H9 (cell line): ENCODE measurements around the gene SCN5A. TPM values are rescaled to one million over a fixed set of nuclear protein-coding genes. Genes with fewer than 3 reads are reported as not detected.

Source experiments
- DNase-seq: peaks from one replicate; pipeline ENCODE4 v3.0.0-alpha.2; 2017
- H2AFZ ChIP-seq: one replicate; pipeline ENCODE4 v1.6.1; 2013; ENCODE audit warnings: mild to moderate bottlenecking, low read length, control low read depth, moderate library complexity
- H2AK5ac ChIP-seq: 2 replicates; pipeline ENCODE4 v1.6.1; 2013; ENCODE audit warnings: low read length, control low read depth, mixed read lengths; ENCODE audit not compliant: insufficient read length
- H2BK120ac ChIP-seq: one replicate; pipeline ENCODE4 v1.6.1; 2013; ENCODE audit warnings: low read depth, mild to moderate bottlenecking, low read length, control low read depth, inconsistent platforms; ENCODE audit not compliant: poor library complexity, severe bottlenecking
- H2BK12ac ChIP-seq: 2 replicates; pipeline ENCODE4 v1.6.1; 2013; ENCODE audit warnings: low read length, control low read depth, mixed read lengths, low read depth; ENCODE audit not compliant: insufficient read length
- H2BK15ac ChIP-seq: 2 replicates; pipeline ENCODE4 v1.6.1; 2013; ENCODE audit warnings: low read depth, low read length, control low read depth
- H2BK20ac ChIP-seq: one replicate; pipeline ENCODE4 v1.6.1; 2013; ENCODE audit warnings: low read depth, mild to moderate bottlenecking, low read length, control low read depth, inconsistent platforms; ENCODE audit not compliant: poor library complexity, severe bottlenecking
- H2BK5ac ChIP-seq: 2 replicates; pipeline ENCODE4 v1.6.1; 2013; ENCODE audit warnings: low read length, control low read depth, mixed read lengths; ENCODE audit not compliant: insufficient read length
- H3K14ac ChIP-seq: 2 replicates; pipeline ENCODE4 v1.6.1; 2013; ENCODE audit warnings: low read length, control low read depth; ENCODE audit not compliant: insufficient read depth
- H3K18ac ChIP-seq: 2 replicates; pipeline ENCODE4 v1.6.1; 2013; ENCODE audit warnings: low read depth, mild to moderate bottlenecking, mixed read lengths, low read length, control low read depth; ENCODE audit not compliant: insufficient read length
- H3K23ac ChIP-seq: 2 replicates; pipeline ENCODE4 v1.6.1; 2013; ENCODE audit warnings: low read length, control low read depth, mixed read lengths, low read depth; ENCODE audit not compliant: insufficient read length
- H3K23me2 ChIP-seq: 2 replicates; pipeline ENCODE4 v1.6.1; 2013; ENCODE audit warnings: low read depth, mild to moderate bottlenecking, mixed read lengths, low read length, control low read depth; ENCODE audit not compliant: insufficient read length, poor library complexity, severe bottlenecking
- H3K27ac ChIP-seq: 2 replicates; pipeline ENCODE4 v1.5.1; 2013; ENCODE audit warnings: low read length, control low read depth, mixed read lengths, low read depth; ENCODE audit not compliant: insufficient read length
- H3K27me3 ChIP-seq: 2 replicates; pipeline ENCODE4 v1.6.1; 2013; ENCODE audit warnings: low read length, control low read depth, inconsistent platforms; ENCODE audit not compliant: insufficient read depth
- H3K4ac ChIP-seq: 2 replicates; pipeline ENCODE4 v1.6.1; 2013; ENCODE audit warnings: low read depth, mild to moderate bottlenecking, control low read depth, inconsistent platforms, low read length, moderate library complexity
- H3K4me1 ChIP-seq: 2 replicates; pipeline ENCODE4 v1.6.1; 2013; ENCODE audit warnings: low read length, control low read depth, inconsistent platforms; ENCODE audit not compliant: insufficient read depth
- H3K4me2 ChIP-seq: 2 replicates; pipeline ENCODE4 v1.6.1; 2013; ENCODE audit warnings: low read length, control low read depth, mixed read lengths; ENCODE audit not compliant: insufficient read length, insufficient read depth
- H3K56ac ChIP-seq: 2 replicates; pipeline ENCODE4 v1.6.1; 2013; ENCODE audit warnings: low read depth, mild to moderate bottlenecking, mixed read lengths, low read length, control low read depth; ENCODE audit not compliant: insufficient read length
- H3K79me1 ChIP-seq: 2 replicates; pipeline ENCODE4 v1.6.1; 2013; ENCODE audit warnings: low read depth, mild to moderate bottlenecking, moderate library complexity, low read length, control low read depth, inconsistent platforms; ENCODE audit not compliant: insufficient read depth, poor library complexity, severe bottlenecking
- H3K79me2 ChIP-seq: 2 replicates; pipeline ENCODE4 v1.6.1; 2013; ENCODE audit warnings: low read length, control low read depth, inconsistent platforms; ENCODE audit not compliant: insufficient read depth
- H3K9ac ChIP-seq: 2 replicates; pipeline ENCODE4 v1.6.1; 2013; ENCODE audit warnings: low read length, control low read depth, mixed read lengths; ENCODE audit not compliant: insufficient read length; ENCODE audit errors: extremely low read depth
- H3K9me3 ChIP-seq: one replicate; pipeline ENCODE4 v1.6.1; 2013; ENCODE audit warnings: low read depth, low read length, inconsistent platforms; ENCODE audit not compliant: control insufficient read depth
- H3T11ph ChIP-seq: one replicate; pipeline ENCODE4 v1.6.1; 2013; ENCODE audit warnings: mild to moderate bottlenecking, low read length, control low read depth, inconsistent platforms
- H4K20me1 ChIP-seq: one replicate; pipeline ENCODE4 v1.6.1; 2013; ENCODE audit not compliant: control insufficient read depth, insufficient read length, insufficient read depth
- H4K5ac ChIP-seq: 2 replicates; pipeline ENCODE4 v1.6.1; 2013; ENCODE audit warnings: low read depth, mild to moderate bottlenecking, mixed read lengths, low read length, control low read depth; ENCODE audit not compliant: insufficient read length
- H4K8ac ChIP-seq: replicated peaks from 2 replicates; pipeline ENCODE4 v1.6.1; 2013; ENCODE audit warnings: low read length, control low read depth, mixed read lengths, low read depth; ENCODE audit not compliant: insufficient read length
- H4K91ac ChIP-seq: 2 replicates; pipeline ENCODE4 v1.6.1; 2013; ENCODE audit warnings: low read depth, mild to moderate bottlenecking, moderate library complexity, mixed read lengths, low read length, control low read depth; ENCODE audit not compliant: insufficient read length
- H3K27ac Mint-ChIP-seq, 3 experiments: 2 replicates in 2 of 3; 3 replicates in 1 of 3; pipeline ENCODE4 v1.8.0; 2020 to 2021; ENCODE audit warnings: mixed read lengths in 3 of 3, mild to moderate bottlenecking in 1 of 3, moderate library complexity in 1 of 3
- H3K27me3 Mint-ChIP-seq: 2 replicates; pipeline ENCODE4 v1.8.0; 2021; ENCODE audit warnings: low read depth, mild to moderate bottlenecking, moderate library complexity, mixed read lengths
- H3K36me3 Mint-ChIP-seq, 3 experiments: 2 replicates in 2 of 3; 3 replicates in 1 of 3; pipeline ENCODE4 v1.8.0; 2020 to 2021; ENCODE audit warnings: low read depth in 3 of 3, mixed read lengths in 3 of 3; ENCODE audit not compliant: insufficient read depth in 1 of 3
- H3K4me1 Mint-ChIP-seq, 2 experiments: 2 replicates each; pipeline ENCODE4 v1.8.0; 2020; ENCODE audit warnings: mixed read lengths in 2 of 2
- H3K4me3 Mint-ChIP-seq, 2 experiments: 2 replicates in 1 of 2; 3 replicates in 1 of 2; pipeline ENCODE4 v1.8.0; 2020 to 2021; ENCODE audit warnings: mild to moderate bottlenecking in 2 of 2, mixed read lengths in 2 of 2, moderate library complexity in 1 of 2
- H3K9me3 Mint-ChIP-seq, 2 experiments: 2 replicates in 1 of 2; 3 replicates in 1 of 2; pipeline ENCODE4 v1.8.0; 2020; ENCODE audit warnings: mild to moderate bottlenecking in 2 of 2, mixed read lengths in 2 of 2, moderate library complexity in 1 of 2
- CTCF ChIP-seq: fragments of 200-600 bp; sonication (generic); conservative IDR thresholded peaks from 3 replicates; pipeline ENCODE4 v1.8.0; 2021; ENCODE audit warnings: antibody characterized with exemption, mild to moderate bottlenecking
- WGBS: extraction: QIAGEN DNeasy Blood & Tissue Kit; methylation state at CpG from one replicate; pipeline ENCODE4 v1.1.7; 2013; ENCODE audit warnings: missing lambda C conversion rate, low lambda C conversion rate, mixed read lengths; ENCODE audit not compliant: insufficient read length; ENCODE audit errors: extremely low coverage; 5-methylcytosine and 5-hydroxymethylcytosine counted together
- total RNA-seq: library from RNA; stranded (reverse); gene quantifications from 2 replicates; pipeline ENCODE4 v1.2.1, GENCODE V29; 2021

SCN5A gene
- total RNA-seq, 1 experiment from 2014 or later, result 6.5 TPM

- no peaks in the 10 kb centered on the region for H3K79me2 ChIP-seq
- H2AFZ ChIP-seq, result no peak overlapping the region
- no peak overlapping the region for H4K91ac ChIP-seq
- no peak overlapping the region for H2BK5ac ChIP-seq
- H3K4me3 Mint-ChIP-seq, result no peak overlapping the region
- peaks cover 5% of the 10 kb centered on the region; the same call in 1 of the 2 replicates for H3K4me1 ChIP-seq
- H3K4ac ChIP-seq, result no peak overlapping the region
- WGBS, result no CpG with 5 or more reads among the region's 5 CpGs
- H3K36me3 Mint-ChIP-seq, result peaks cover 20 to 48% (median 26%) of the 10 kb centered on the region in 3 experiments
- no peak overlapping the region for H2BK15ac ChIP-seq
- no peaks in the 10 kb centered on the region for H3K23me2 ChIP-seq
- no peaks in the 10 kb centered on the region for H3K27me3 ChIP-seq
- no peak overlapping the region for H4K8ac ChIP-seq
- H3K56ac ChIP-seq, result no peak overlapping the region
- no peak overlapping the region for H2AK5ac ChIP-seq
- no peak overlapping the region for H3K18ac ChIP-seq
- no peak overlapping the region for H4K5ac ChIP-seq
- H3K27ac Mint-ChIP-seq, result no peak overlapping the region; a peak in 1 of 7 replicates
- no peak overlapping the region for H3K9ac ChIP-seq
- H4K20me1 ChIP-seq, result no peaks in the 10 kb centered on the region
- no peak overlapping the region for H3K27ac ChIP-seq
- no peaks in the 10 kb centered on the region for H3K9me3 ChIP-seq
- H2BK120ac ChIP-seq, result no peak overlapping the region
- no peak overlapping the region for H3K4me2 ChIP-seq
- no peaks in the 10 kb centered on the region for H3K79me1 ChIP-seq
- H2BK20ac ChIP-seq, result no peak overlapping the region
- H3K4me1 Mint-ChIP-seq, result peaks cover 21 to 22% of the 10 kb centered on the region in 2 experiments
- H3K14ac ChIP-seq, result no peak overlapping the region
- H3T11ph ChIP-seq, result no peak overlapping the region
- H3K23ac ChIP-seq, result no peak overlapping the region
- H2BK12ac ChIP-seq, result no peak overlapping the region
- TF ChIP-seq CTCF, result no peak
- no peaks in the 10 kb centered on the region for H3K27me3 Mint-ChIP-seq
- no peak for DNase-seq
- no peaks in the 10 kb centered on the region for H3K9me3 Mint-ChIP-seq
Measured at GRCh38 chr3:38524141-38524739, 125.2 kb downstream of the SCN5A start.
